HUDEP-2 (cell line): Measurements from ENCODE around the gene AUP1.

Source experiments
- DNase-seq, 76 experiments: peaks; one replicate each; lab custom pipeline; 2025; ENCODE audit not compliant: unreplicated experiment in 76 of 76; lab: John Stamatoyannopoulos, UW

AUP1 gene

GRCh38 chr2:74558284-74559230 is 29.1 kb upstream of the AUP1 start:
- DNase-seq: no peak

- no peak for DNase-seq
Observed at GRCh38 chr2:74556831-74557370, 27.4 kb upstream of the AUP1 start.

GRCh38 chr2:74556159-74556558 is 26.7 kb upstream of the AUP1 start:
- DNase-seq: no peak

- no peak for DNase-seq
Observed at GRCh38 chr2:74555610-74556103, 26.2 kb upstream of the AUP1 start.

- DNase-seq: peak in 22 of 76 experiments; percentile 6 to 65 (median 31)
Observed at GRCh38 chr2:74554820-74555531, 25.5 kb upstream of the AUP1 start.

GRCh38 chr2:74553892-74554819 is 24.6 kb upstream of the AUP1 start, which contains the start of the genes DOK1 and LOXL3:
TSS of gene DOK1 (plus strand) at chr2:74554720. CDS start at chr2:74554755, 35 bp downstream.
TSS of gene LOXL3 (minus strand) at chr2:74553942. CDS start at chr2:74552634, 1,308 bp downstream.
- DNase-seq: peak in 62 of 76 experiments; percentile 8 to 82 (median 61)

- no peak for DNase-seq
Observed at GRCh38 chr2:74552914-74553811, 23.7 kb upstream of the AUP1 start.

GRCh38 chr2:74551942-74552913 is 22.7 kb upstream of the AUP1 start:
- DNase-seq: no peak

- DNase-seq: no peak
Observed at GRCh38 chr2:74551530-74551929, 22.0 kb upstream of the AUP1 start.

DNA sequence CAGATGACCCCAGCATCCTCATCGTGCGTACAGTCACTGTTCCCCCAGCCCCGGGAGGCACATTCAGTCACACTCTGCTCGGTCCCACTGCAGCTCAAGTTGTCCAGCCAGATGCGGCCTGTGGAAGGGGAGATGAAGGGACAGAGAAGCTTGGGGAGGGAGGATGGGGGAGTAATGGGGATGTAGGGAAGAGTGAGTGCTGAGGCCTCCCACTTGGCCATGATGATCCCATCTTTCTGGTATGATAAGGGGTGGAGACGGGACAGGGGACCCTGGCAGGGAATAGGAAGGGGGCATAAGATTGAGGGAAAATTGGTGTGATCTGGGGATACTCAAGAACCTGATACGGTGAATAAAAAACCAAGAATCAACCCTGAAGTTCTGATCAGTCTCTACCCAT is 20.7 kb upstream of the AUP1 start:
- no peak for DNase-seq

DNA sequence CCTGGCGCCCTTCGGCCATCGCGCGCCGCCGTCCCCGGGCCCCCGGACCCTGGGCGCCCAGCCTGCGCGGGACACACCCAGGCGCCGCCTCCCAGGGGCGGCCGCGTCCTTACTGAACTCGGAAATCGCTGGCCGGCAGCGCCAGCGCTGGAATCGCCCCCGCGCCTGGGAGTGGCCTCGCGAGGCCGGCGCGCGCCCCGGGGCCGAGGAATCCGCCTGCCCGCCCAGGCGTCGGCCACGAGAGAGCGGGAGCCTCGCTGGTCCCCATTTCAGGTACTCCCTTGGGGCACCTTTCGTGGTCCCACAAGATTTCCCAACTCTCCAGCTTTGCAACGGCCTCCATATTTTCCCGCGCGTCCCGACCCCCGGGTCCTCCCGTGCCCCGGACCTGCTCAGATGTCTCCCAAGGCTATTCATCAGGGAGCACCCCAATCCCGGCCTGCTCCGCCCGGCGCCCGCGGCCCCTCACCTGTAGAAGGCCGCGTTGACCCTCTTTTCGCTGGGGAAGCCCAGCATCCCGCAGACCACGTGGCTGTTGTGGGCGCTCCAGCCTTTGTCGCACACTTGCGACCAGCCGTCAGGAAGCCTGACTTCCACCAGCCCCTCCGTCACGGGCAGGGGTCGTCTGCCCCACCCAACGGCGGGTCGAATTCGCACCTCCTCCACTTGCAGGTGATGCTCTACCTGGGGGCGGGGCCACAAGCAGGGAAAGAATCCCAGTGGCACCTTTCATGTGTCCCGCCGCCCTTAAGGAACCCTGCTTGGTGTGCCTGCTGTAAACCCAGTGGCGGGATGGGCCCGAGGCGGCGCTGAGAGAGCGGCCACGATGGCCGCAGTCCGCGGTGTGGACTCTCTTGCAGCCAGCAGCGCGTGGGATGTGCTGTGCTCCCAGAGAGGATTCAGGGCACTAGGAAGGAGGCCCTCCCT is 19.7 kb upstream of the AUP1 start:
- peak in 53 of 76 experiments; percentile 3 to 68 (median 44) for DNase-seq

GRCh38 chr2:74548285-74548899 is 18.9 kb upstream of the AUP1 start:
- no peak for DNase-seq

GRCh38 chr2:74546004-74546403 is 16.5 kb upstream of the AUP1 start:
- no peak for DNase-seq

GRCh38 chr2:74544634-74545033 is 15.1 kb upstream of the AUP1 start:
- peak in 2 of 76 experiments; percentile 4 to 17 for DNase-seq

GRCh38 chr2:74542978-74543377 is 13.5 kb upstream of the AUP1 start:
- no peak for DNase-seq

GRCh38 chr2:74540291-74540690 is 10.8 kb upstream of the AUP1 start:
- no peak for DNase-seq
